Liver (tissue), 3 donors: Measurements from ENCODE around the gene SCN9A.

Source experiments
- ATF3 ChIP-seq: IDR thresholded peaks from 2 replicates; pipeline ENCODE4 v1.6.1; 2016; ENCODE audit warnings: antibody characterized with exemption
- CTCF ChIP-seq: fragments of 150-350 bp; IDR thresholded peaks from 2 replicates; pipeline ENCODE4 v1.5.1; 2017; ENCODE audit warnings: improper control_type of control experiment, low read depth, low read length; ENCODE audit not compliant: missing input control
- FOXA2 ChIP-seq: IDR thresholded peaks from 2 replicates; pipeline ENCODE4 v1.6.1; 2016; ENCODE audit warnings: antibody characterized with exemption
- GABPA ChIP-seq, 2 donors: IDR thresholded peaks in 1 of 2; conservative IDR thresholded peaks in 1 of 2; 2 replicates each; pipeline ENCODE4 v1.6.1; 2016; ENCODE audit warnings: antibody characterized with exemption in 2 of 2, mild to moderate bottlenecking in 1 of 2, moderate library complexity in 1 of 2
- HNF4A ChIP-seq, 2 donors: conservative IDR thresholded peaks; 2 replicates each; pipeline ENCODE4 v1.6.1; 2016; ENCODE audit warnings: antibody characterized with exemption in 2 of 2, mild to moderate bottlenecking in 2 of 2
- MAX ChIP-seq: IDR thresholded peaks from 2 replicates; pipeline ENCODE4 v1.6.1; 2016; ENCODE audit warnings: antibody characterized with exemption
- RAD21 ChIP-seq, 2 donors: IDR thresholded peaks; 2 replicates each; pipeline ENCODE4 v1.6.1; 2016; ENCODE audit warnings: antibody characterized with exemption in 2 of 2, mild to moderate bottlenecking in 2 of 2
- REST ChIP-seq: IDR thresholded peaks from 2 replicates; pipeline ENCODE4 v1.6.1; 2016; ENCODE audit warnings: antibody characterized with exemption, mild to moderate bottlenecking
- RXRA ChIP-seq, 2 donors: IDR thresholded peaks; 2 replicates each; pipeline ENCODE4 v1.6.1; 2017 to 2018; ENCODE audit warnings: antibody characterized with exemption in 2 of 2, mild to moderate bottlenecking in 1 of 2
- SP1 ChIP-seq: IDR thresholded peaks from 2 replicates; pipeline ENCODE4 v1.6.1; 2018; ENCODE audit warnings: antibody characterized with exemption, mild to moderate bottlenecking
- YY1 ChIP-seq: IDR thresholded peaks from 2 replicates; pipeline ENCODE4 v1.6.1; 2016; ENCODE audit warnings: antibody characterized with exemption, mild to moderate bottlenecking
- donor health status: healthy.
- donor health status: healthy.

- TF ChIP-seq ATF3: no peak
- no peak for TF ChIP-seq CTCF
- peak in 1 of 2 donors; percentile 17 for TF ChIP-seq RAD21 (IDR thresholded peaks at IDR 0.05)
- no peak for TF ChIP-seq REST
- TF ChIP-seq SP1: no peak
- peak; percentile 41 for TF ChIP-seq YY1
- no peak for TF ChIP-seq GABPA (IDR thresholded peaks at IDR 0.05 in 1 of 2, conservative IDR thresholded peaks at IDR 0.05 in 1 of 2)
- no peak for TF ChIP-seq HNF4A (conservative IDR thresholded peaks at IDR 0.05)
- TF ChIP-seq MAX: no peak
- TF ChIP-seq FOXA2: peak; percentile 74
- TF ChIP-seq RXRA (IDR thresholded peaks at IDR 0.05): no peak
Measured at GRCh38 chr2:166229678-166230023, 146.1 kb downstream of the SCN9A start.
